Natural killer cell (primary cell): ENCODE data around the gene GBF1. TPM values are rescaled to one million over a fixed set of nuclear protein-coding genes. Genes with fewer than 3 reads are reported as not detected.

ENCODE experiments used
- ATAC-seq, 3 donors: fragments of 150-1000 bp in 2 of 3; fragments of 200-7000 bp in 1 of 3; cut with Tn5 transposase; 1 replicate in 1 of 3; 2 replicates in 2 of 3; pipeline ENCODE4 v1.10.0; 2021; ENCODE audit warnings: mild to moderate bottlenecking in 2 of 3, moderate library complexity in 2 of 3
- DNase-seq, 2 donors: peaks; one replicate each; pipeline versions ENCODE4 v3.0.0 to v3.0.0-alpha.2; 2013 to 2021; ENCODE audit warnings: mixed read lengths in 1 of 2
- H3K27ac ChIP-seq: one replicate; pipeline ENCODE4 v1.5.1; 2013; ENCODE audit warnings: mild to moderate bottlenecking, low read length
- H3K27me3 ChIP-seq: one replicate; pipeline ENCODE4 v1.6.1; 2013; ENCODE audit warnings: low read length; ENCODE audit not compliant: control insufficient read depth, insufficient read depth
- H3K36me3 ChIP-seq: one replicate; pipeline ENCODE4 v1.6.1; 2013; ENCODE audit warnings: low read length; ENCODE audit not compliant: control insufficient read depth, insufficient read depth
- H3K4me1 ChIP-seq: one replicate; pipeline ENCODE4 v1.6.1; 2013; ENCODE audit warnings: low read length; ENCODE audit not compliant: control insufficient read depth, insufficient read depth
- H3K4me3 ChIP-seq: one replicate; pipeline ENCODE4 v1.5.1; 2013; ENCODE audit warnings: low read length
- H3K9me3 ChIP-seq: one replicate; pipeline ENCODE4 v1.6.1; 2013; ENCODE audit warnings: low read length; ENCODE audit not compliant: control insufficient read depth, insufficient read depth
- H3K27ac Mint-ChIP-seq, 2 donors: one replicate each; pipeline ENCODE4 v1.8.0; 2022; ENCODE audit warnings: mild to moderate bottlenecking in 2 of 2, mixed read lengths in 2 of 2, moderate library complexity in 1 of 2
- H3K27me3 Mint-ChIP-seq, 2 donors: one replicate each; pipeline ENCODE4 v1.8.0; 2022; ENCODE audit warnings: low read depth in 2 of 2, mixed read lengths in 2 of 2
- H3K36me3 Mint-ChIP-seq: one replicate; pipeline ENCODE4 v1.8.0; 2022; ENCODE audit warnings: mixed read lengths
- H3K4me1 Mint-ChIP-seq, 2 donors: one replicate each; pipeline ENCODE4 v1.8.0; 2022; ENCODE audit warnings: mixed read lengths in 2 of 2
- H3K4me3 Mint-ChIP-seq: one replicate; pipeline ENCODE4 v1.8.0; 2022; ENCODE audit warnings: mild to moderate bottlenecking, moderate library complexity, mixed read lengths
- H3K9me3 Mint-ChIP-seq, 2 donors: one replicate each; pipeline ENCODE4 v1.8.0; 2022; ENCODE audit warnings: mixed read lengths in 2 of 2
- CTCF ChIP-seq: fragments of 200-600 bp; IDR thresholded peaks from one replicate; pipeline ENCODE4 v1.8.0; 2022; ENCODE audit warnings: antibody characterized with exemption
- WGBS: methylation state at CpG from one replicate; pipeline ENCODE4 v1.1.7; 2013; ENCODE audit warnings: missing lambda C conversion rate; ENCODE audit not compliant: insufficient coverage; 5-methylcytosine and 5-hydroxymethylcytosine counted together
- intact Hi-C: fragments of 100-400 bp; cut with micrococcal nuclease; formaldehyde crosslinking; loops from one replicate; pipeline ENCODE4 v1.14.2; 2022
- total RNA-seq, 4 donors: library from RNA; stranded (reverse); fragments of 120-200 nt in 1 of 4; gene quantifications; one replicate each; pipeline versions ENCODE4 v1.2.3 to v1.2.4, GENCODE V29; 2013 to 2022

GBF1 gene
- total RNA-seq, 3 donors from 2014 or later (not counting 1 experiment from before 2014, with no cell fraction given): 48.2 to 52.5 (median 50.9) TPM

GRCh38 chr10:102261842-102262241 is 16.5 kb downstream of the GBF1 start:
- H3K4me3 Mint-ChIP-seq: no peak overlapping the region
- no peaks in the 10 kb centered on the region for H3K27me3 Mint-ChIP-seq
- no peak overlapping the region for H3K27ac ChIP-seq
- H3K9me3 Mint-ChIP-seq: no peaks in the 10 kb centered on the region
- H3K36me3 Mint-ChIP-seq: peaks cover 7% of the 10 kb centered on the region
- no peaks in the 10 kb centered on the region for H3K27me3 ChIP-seq
- intact Hi-C loops: no loop called here
- no peaks in the 10 kb centered on the region for H3K4me1 ChIP-seq
- H3K27ac Mint-ChIP-seq: no peak overlapping the region
- H3K4me3 ChIP-seq: no peak overlapping the region
- peaks cover 36% of the 10 kb centered on the region for H3K36me3 ChIP-seq
- no peaks in the 10 kb centered on the region for H3K9me3 ChIP-seq
- DNase-seq: no peak
- H3K4me1 Mint-ChIP-seq: peaks cover 36% of the 10 kb centered on the region in 2 donors
- no peak for TF ChIP-seq CTCF
- no peak for ATAC-seq
- 98% methylated on average over 5 of the region's 6 CpGs for WGBS

GRCh38 chr10:102262744-102263370 is 17.5 kb downstream of the GBF1 start:
- intact Hi-C loops: no loop called here
- ATAC-seq (no peak), DNase-seq (no peak)
- Histone ChIP-seq H3K4me3 (no peak overlapping the region), H3K9me3 (no peaks in the 10 kb centered on the region), H3K36me3 (peaks cover 36% of the 10 kb centered on the region), H3K27ac (no peak overlapping the region), H3K27me3 (no peaks in the 10 kb centered on the region), H3K4me1 (no peaks in the 10 kb centered on the region)
- Mint-ChIP-seq H3K36me3 (peaks cover 7% of the 10 kb centered on the region), H3K27ac (no peak overlapping the region), H3K4me1 (peaks cover 46% of the 10 kb centered on the region in 2 donors), H3K4me3 (no peak overlapping the region), H3K27me3 (no peaks in the 10 kb centered on the region), H3K9me3 (no peaks in the 10 kb centered on the region)
- 99% methylated on average over 4 of the region's 4 CpGs for WGBS
- no peak for TF ChIP-seq CTCF

GRCh38 chr10:102264371-102264770 is 19.0 kb downstream of the GBF1 start:
- Mint-ChIP-seq H3K27me3 (no peaks in the 10 kb centered on the region), H3K4me3 (no peak overlapping the region), H3K36me3 (peaks cover 5% of the 10 kb centered on the region), H3K9me3 (no peaks in the 10 kb centered on the region), H3K27ac (no peak overlapping the region), H3K4me1 (peaks cover 59 to 61% of the 10 kb centered on the region in 2 donors)
- Histone ChIP-seq H3K27ac (no peak overlapping the region), H3K9me3 (no peaks in the 10 kb centered on the region), H3K27me3 (no peaks in the 10 kb centered on the region), H3K4me3 (no peak overlapping the region), H3K4me1 (no peaks in the 10 kb centered on the region), H3K36me3 (peaks cover 31% of the 10 kb centered on the region)
- DNase-seq (no peak), ATAC-seq (no peak)
- intact Hi-C loops: no loop called here
- TF ChIP-seq CTCF: no peak
- WGBS: no CpG with 5 or more reads among the region's 4 CpGs

- H3K27me3 ChIP-seq: no peaks in the 10 kb centered on the region
- peaks cover 58 to 62% of the 10 kb centered on the region in 2 donors for H3K4me1 Mint-ChIP-seq
- H3K9me3 Mint-ChIP-seq: no peaks in the 10 kb centered on the region
- DNase-seq: no peak
- TF ChIP-seq CTCF: no peak
- intact Hi-C loops: no loop called here
- H3K4me3 Mint-ChIP-seq: no peak overlapping the region
- H3K4me3 ChIP-seq: no peak overlapping the region
- peak overlapping the region; percentile 26 to 37 for H3K27ac Mint-ChIP-seq
- H3K36me3 ChIP-seq: peaks cover 14% of the 10 kb centered on the region
- H3K36me3 Mint-ChIP-seq: no peaks in the 10 kb centered on the region
- H3K9me3 ChIP-seq: no peaks in the 10 kb centered on the region
- no peak for ATAC-seq
- H3K4me1 ChIP-seq: no peaks in the 10 kb centered on the region
- no peaks in the 10 kb centered on the region for H3K27me3 Mint-ChIP-seq
- no peak overlapping the region for H3K27ac ChIP-seq
- WGBS: 100% methylated on average over 3 of the region's 3 CpGs
These were observed 21.3 kb downstream of the GBF1 start for GRCh38 chr10:102266670-102267069.
